VCaP (cell line): ENCODE results near the gene CABLES2.

Experiments used
- H3K27ac ChIP-seq: fragments of 450-650 bp; 2 replicates; pipeline ENCODE4 v1.5.1; 2017
- CTCF ChIP-seq: fragments of 450-650 bp; conservative IDR thresholded peaks from 2 replicates; pipeline ENCODE4 v1.5.1; 2017; ENCODE audit warnings: mild to moderate bottlenecking, moderate library complexity

CABLES2 gene

GRCh38 chr20:62355878-62356588 lies 51.1 kb downstream of the CABLES2 start:
- no peak for TF ChIP-seq CTCF
- 0 out of 2 replicates have a peak overlapping the region, but pooled peaks have one; percentile 5 for H3K27ac ChIP-seq

- no peak overlapping the region for H3K27ac ChIP-seq
- TF ChIP-seq CTCF = no peak
Observed at GRCh38 chr20:62355516-62355877, 51.6 kb downstream of the CABLES2 start.

GRCh38 chr20:62354811-62355341 lies 52.2 kb downstream of the CABLES2 start:
- TF ChIP-seq CTCF = no peak
- H3K27ac ChIP-seq = no peak overlapping the region

GRCh38 chr20:62354031-62354808 lies 52.9 kb downstream of the CABLES2 start:
- no peak overlapping the region; the same call in 1 of the 2 replicates for H3K27ac ChIP-seq
- TF ChIP-seq CTCF = no peak

- peak overlapping the region; percentile 31 for H3K27ac ChIP-seq
- TF ChIP-seq CTCF = no peak
Observed at GRCh38 chr20:62353289-62354030, 53.6 kb downstream of the CABLES2 start.

GRCh38 chr20:62352402-62353288 lies 54.4 kb downstream of the CABLES2 start:
- peak; percentile 63 for TF ChIP-seq CTCF
- peak overlapping the region; percentile 31 for H3K27ac ChIP-seq
